ENCODE measurements around the gene PDE10A.

Gene PDE10A
- 0 to 0.19 (median 0) reads per million in 3 donors for total RNA-seq

DNA sequence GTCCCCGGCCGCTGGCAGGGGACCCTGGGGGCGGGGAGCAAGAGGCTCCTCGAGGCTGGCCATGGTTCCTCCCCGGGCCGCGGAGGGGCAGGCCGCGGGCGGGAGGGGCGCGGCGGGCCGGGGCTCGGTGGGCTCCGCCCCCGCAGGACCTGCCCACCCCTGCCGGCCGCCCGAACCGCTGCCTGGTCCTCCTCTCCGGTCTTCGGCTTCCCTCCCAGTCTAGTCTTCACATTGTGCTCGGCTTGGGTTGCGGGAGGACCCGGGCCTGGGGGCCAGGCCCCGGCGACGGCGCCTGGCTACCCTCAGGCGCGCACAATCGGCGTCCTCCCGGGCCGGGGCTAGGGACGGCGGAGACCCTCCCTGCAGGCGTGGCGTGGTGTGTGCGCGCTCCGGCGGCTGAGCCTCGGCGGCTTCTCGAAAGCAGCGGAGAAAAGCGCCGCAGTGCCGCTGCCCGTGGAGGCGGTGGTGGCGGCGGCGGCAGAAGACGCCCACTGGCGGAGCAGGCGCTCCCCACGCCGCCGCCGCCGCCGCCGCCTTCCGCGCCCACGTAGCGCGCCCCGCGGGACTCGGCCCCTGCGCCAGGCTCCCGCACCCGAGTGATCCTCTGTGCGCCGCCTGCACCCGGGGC lies at the start of gene PDE10A:
Gene PDE10A (minus strand): TSS at position 493 of the 628 bp plus-strand sequence. CDS start 430 bp downstream, at position 63.
- no peak for DNase-seq
- no peaks in the 10 kb centered on the region for H3K36me3 ChIP-seq (ENCODE audit: control insufficient read depth, insufficient read depth, low read length)
- peaks cover 9% of the 10 kb centered on the region for H3K27me3 ChIP-seq (replicated peaks; ENCODE audit: control insufficient read depth, insufficient read depth, low read length, poor library complexity, severe bottlenecking)
- H3K4me1 ChIP-seq (ENCODE audit: control insufficient read depth, insufficient read depth, low read length, poor library complexity, severe bottlenecking), result no peaks in the 10 kb centered on the region
- no peak within 1 kb of the TSS for H3K4me3 ChIP-seq (ENCODE audit: insufficient read depth, low read depth, low read length, poor library complexity, severe bottlenecking)
- H3K9me3 ChIP-seq (ENCODE audit: control insufficient read depth, low read length), result no peaks in the 10 kb centered on the region
- H3K27ac ChIP-seq (ENCODE audit: insufficient read depth, low read length, poor library complexity, severe bottlenecking), result no peak within 1 kb of the TSS

- no peaks in the 10 kb centered on the region for H3K27me3 ChIP-seq (replicated peaks; ENCODE audit: control insufficient read depth, insufficient read depth, low read length, poor library complexity, severe bottlenecking)
- H3K9me3 ChIP-seq (ENCODE audit: control insufficient read depth, low read length), result no peaks in the 10 kb centered on the region
- H3K36me3 ChIP-seq (ENCODE audit: control insufficient read depth, insufficient read depth, low read length), result no peaks in the 10 kb centered on the region
- no peak overlapping the region for H3K4me3 ChIP-seq (ENCODE audit: insufficient read depth, low read depth, low read length, poor library complexity, severe bottlenecking)
- H3K27ac ChIP-seq (ENCODE audit: insufficient read depth, low read length, poor library complexity, severe bottlenecking), result no peak overlapping the region
- no peaks in the 10 kb centered on the region for H3K4me1 ChIP-seq (ENCODE audit: control insufficient read depth, insufficient read depth, low read length, poor library complexity, severe bottlenecking)
- no peak for DNase-seq
Measured at GRCh38 chr6:165708985-165709576, 46.0 kb upstream of the PDE10A start.

DNA sequence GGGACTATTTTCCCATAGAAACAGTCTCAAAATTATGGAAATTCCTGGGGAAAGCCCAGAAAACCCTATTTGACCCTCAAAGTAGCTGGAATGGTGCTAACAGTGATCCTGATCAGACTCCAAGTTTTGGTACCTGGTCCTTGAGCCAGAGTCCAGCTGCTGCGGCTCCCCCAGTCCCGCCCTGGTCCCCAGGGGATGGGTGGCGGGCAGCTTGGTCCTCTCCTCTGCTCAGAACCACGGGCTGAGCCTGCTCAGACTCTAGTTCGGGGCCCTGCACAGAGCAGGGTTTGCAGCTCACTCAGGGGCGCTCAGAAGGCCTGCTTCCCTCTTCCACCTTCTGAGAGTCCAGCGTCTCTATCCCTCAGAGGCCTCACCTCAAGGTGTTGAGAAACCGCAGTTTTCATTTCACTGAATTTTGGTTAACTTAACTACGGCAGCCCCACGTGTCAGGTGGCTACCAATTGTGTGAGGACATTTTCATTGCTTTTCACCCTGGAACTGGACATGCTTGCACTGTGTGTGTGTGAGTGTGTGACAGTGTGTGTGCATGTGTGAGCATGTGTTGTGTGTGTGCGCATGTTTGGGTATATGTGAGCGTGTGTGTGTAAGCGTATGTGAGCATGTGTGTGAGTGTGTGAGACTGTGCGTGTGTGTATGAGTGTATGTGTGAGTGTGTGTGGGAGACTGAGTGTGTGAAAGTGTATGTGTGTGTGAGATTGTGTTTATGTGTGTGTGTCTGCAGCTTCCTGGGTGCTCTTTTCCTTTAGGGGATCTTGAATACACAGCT lies 44.2 kb upstream of the PDE10A start:
- H3K36me3 ChIP-seq (ENCODE audit: control insufficient read depth, insufficient read depth, low read length), result no peaks in the 10 kb centered on the region
- no peaks in the 10 kb centered on the region for H3K4me1 ChIP-seq (ENCODE audit: control insufficient read depth, insufficient read depth, low read length, poor library complexity, severe bottlenecking)
- no peak overlapping the region for H3K4me3 ChIP-seq (ENCODE audit: insufficient read depth, low read depth, low read length, poor library complexity, severe bottlenecking)
- H3K27ac ChIP-seq (ENCODE audit: insufficient read depth, low read length, poor library complexity, severe bottlenecking), result no peak overlapping the region
- H3K9me3 ChIP-seq (ENCODE audit: control insufficient read depth, low read length), result no peaks in the 10 kb centered on the region
- no peaks in the 10 kb centered on the region for H3K27me3 ChIP-seq (replicated peaks; ENCODE audit: control insufficient read depth, insufficient read depth, low read length, poor library complexity, severe bottlenecking)
- DNase-seq, result no peak

DNA sequence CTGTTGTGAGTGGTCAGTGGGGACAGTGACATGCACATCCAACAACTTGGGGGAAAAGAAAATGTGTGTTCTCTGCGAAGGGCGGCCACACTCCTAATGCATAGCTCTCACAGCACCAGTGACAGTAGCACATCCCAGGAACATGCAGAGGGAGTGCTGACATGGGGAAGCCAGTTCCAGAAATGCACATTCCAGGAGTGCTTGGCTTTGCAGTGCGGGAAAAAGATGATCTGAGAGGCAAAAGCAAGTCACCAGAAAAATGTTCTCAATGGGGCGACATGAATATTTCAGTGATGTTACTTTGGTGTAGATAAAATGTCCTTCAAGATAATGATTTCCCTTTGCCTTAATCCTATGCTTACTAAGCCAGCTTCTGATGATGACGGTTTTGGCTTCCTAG lies 42.9 kb upstream of the PDE10A start:
- no peak for DNase-seq
- Histone ChIP-seq H3K9me3 (ENCODE audit: control insufficient read depth, low read length) (no peaks in the 10 kb centered on the region), H3K36me3 (ENCODE audit: control insufficient read depth, insufficient read depth, low read length) (no peaks in the 10 kb centered on the region), H3K4me1 (ENCODE audit: control insufficient read depth, insufficient read depth, low read length, poor library complexity, severe bottlenecking) (no peaks in the 10 kb centered on the region), H3K27me3 (replicated peaks; ENCODE audit: control insufficient read depth, insufficient read depth, low read length, poor library complexity, severe bottlenecking) (no peaks in the 10 kb centered on the region), H3K4me3 (ENCODE audit: insufficient read depth, low read depth, low read length, poor library complexity, severe bottlenecking) (no peak overlapping the region), H3K27ac (ENCODE audit: insufficient read depth, low read length, poor library complexity, severe bottlenecking) (no peak overlapping the region)

DNA sequence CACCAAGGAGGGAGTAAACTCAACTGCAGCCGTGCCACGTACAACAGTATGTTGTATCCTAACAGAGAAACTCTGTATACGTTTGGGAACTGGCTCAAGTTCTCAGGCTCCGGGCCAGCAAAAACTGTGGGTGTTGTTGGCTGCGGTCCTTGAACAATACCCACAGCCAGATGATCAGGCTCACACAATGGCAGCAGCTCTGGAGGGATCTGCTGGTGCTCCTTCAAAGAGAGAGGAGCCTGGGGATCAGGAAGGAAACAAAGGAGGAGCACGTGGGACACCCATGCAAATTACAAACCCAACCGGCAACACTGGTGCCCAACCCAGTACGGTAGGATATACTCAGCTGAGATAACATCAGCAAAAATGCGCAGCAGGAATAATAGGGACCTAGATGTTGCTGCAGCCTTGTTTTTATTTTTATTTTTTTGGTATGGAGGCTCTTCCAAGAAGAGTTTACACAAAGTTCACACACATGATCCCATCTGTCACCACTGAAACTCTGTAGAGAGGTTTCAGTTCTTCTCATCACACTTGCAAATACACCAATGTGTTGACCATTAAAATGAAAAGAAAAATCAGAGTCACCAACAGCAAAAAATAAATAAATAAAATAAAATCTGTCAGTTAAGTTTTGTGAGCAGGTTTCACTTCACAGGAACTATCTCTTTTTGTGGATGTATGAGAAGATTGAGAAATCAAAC lies 41.2 kb upstream of the PDE10A start:
- Histone ChIP-seq H3K27ac (ENCODE audit: insufficient read depth, low read length, poor library complexity, severe bottlenecking) (no peak overlapping the region), H3K36me3 (ENCODE audit: control insufficient read depth, insufficient read depth, low read length) (no peaks in the 10 kb centered on the region), H3K4me1 (ENCODE audit: control insufficient read depth, insufficient read depth, low read length, poor library complexity, severe bottlenecking) (no peaks in the 10 kb centered on the region), H3K27me3 (replicated peaks; ENCODE audit: control insufficient read depth, insufficient read depth, low read length, poor library complexity, severe bottlenecking) (no peaks in the 10 kb centered on the region), H3K4me3 (ENCODE audit: insufficient read depth, low read depth, low read length, poor library complexity, severe bottlenecking) (no peak overlapping the region), H3K9me3 (ENCODE audit: control insufficient read depth, low read length) (no peaks in the 10 kb centered on the region)
- no peak for DNase-seq

DNA sequence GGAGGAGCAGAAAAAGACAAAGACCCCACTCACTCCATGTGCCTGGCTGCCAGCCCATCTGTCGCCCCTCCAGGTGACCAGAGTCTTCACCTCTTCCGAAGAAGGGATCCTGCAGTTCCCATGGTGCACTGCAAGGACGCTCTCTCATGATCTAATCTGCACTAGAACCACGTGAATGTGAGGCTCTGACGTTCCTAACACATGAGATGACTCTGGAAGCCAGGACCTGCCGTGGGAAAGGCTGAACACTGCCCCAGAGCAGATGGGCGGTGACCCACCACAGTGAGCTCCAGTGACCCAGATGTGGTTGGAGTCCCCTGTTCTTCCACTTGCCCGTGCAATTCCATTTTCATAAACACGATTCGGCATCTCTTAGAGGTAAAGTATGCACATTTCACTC lies 39.6 kb upstream of the PDE10A start:
- Histone ChIP-seq H3K4me3 (ENCODE audit: insufficient read depth, low read depth, low read length, poor library complexity, severe bottlenecking) (no peak overlapping the region), H3K4me1 (ENCODE audit: control insufficient read depth, insufficient read depth, low read length, poor library complexity, severe bottlenecking) (no peaks in the 10 kb centered on the region), H3K36me3 (ENCODE audit: control insufficient read depth, insufficient read depth, low read length) (no peaks in the 10 kb centered on the region), H3K9me3 (ENCODE audit: control insufficient read depth, low read length) (no peaks in the 10 kb centered on the region), H3K27me3 (replicated peaks; ENCODE audit: control insufficient read depth, insufficient read depth, low read length, poor library complexity, severe bottlenecking) (no peaks in the 10 kb centered on the region), H3K27ac (ENCODE audit: insufficient read depth, low read length, poor library complexity, severe bottlenecking) (no peak overlapping the region)
- DNase-seq, result no peak

DNA sequence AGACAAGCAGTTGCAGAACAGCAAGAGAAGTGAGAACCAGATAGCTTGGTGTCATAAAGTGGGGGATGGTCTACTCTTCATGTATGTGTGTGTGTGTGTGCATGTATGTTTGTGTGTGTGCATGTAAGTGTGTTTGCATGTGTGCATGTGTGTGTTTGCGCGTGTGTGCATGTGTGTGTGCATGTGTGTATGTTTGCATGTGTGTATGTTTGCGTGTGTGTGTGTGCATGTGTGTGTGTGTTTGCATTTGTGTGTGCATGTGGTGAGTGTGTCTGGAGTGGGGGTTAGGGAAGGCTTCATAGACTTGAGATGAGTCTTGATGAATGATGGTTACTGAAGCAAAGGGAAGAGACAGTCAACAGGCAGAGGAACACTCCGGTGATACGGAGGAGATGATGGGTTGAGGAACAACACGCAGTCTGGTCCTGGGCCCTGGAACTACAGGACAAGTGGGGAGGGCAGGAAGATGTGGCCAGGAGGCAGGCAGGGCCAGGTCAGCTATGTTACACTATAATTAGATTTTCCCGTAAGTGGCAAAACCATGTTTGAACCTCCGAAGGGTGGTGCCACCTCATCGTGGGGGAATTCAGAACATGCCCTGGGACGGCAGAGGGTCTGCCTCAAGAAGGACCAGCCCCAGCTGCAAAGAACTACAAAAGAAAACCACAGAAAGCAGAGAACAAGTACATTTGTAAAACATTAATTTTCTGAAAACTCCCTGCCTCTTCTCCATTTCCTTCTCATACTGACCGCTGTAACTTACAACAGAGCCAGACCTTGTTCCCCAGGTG lies 38.7 kb upstream of the PDE10A start:
- DNase-seq, result no peak
- Histone ChIP-seq H3K4me3 (ENCODE audit: insufficient read depth, low read depth, low read length, poor library complexity, severe bottlenecking) (no peak overlapping the region), H3K27ac (ENCODE audit: insufficient read depth, low read length, poor library complexity, severe bottlenecking) (no peak overlapping the region), H3K36me3 (ENCODE audit: control insufficient read depth, insufficient read depth, low read length) (no peaks in the 10 kb centered on the region), H3K9me3 (ENCODE audit: control insufficient read depth, low read length) (no peaks in the 10 kb centered on the region), H3K27me3 (replicated peaks; ENCODE audit: control insufficient read depth, insufficient read depth, low read length, poor library complexity, severe bottlenecking) (no peaks in the 10 kb centered on the region), H3K4me1 (ENCODE audit: control insufficient read depth, insufficient read depth, low read length, poor library complexity, severe bottlenecking) (no peaks in the 10 kb centered on the region)

GRCh38 chr6:165701005-165701404 lies 38.0 kb upstream of the PDE10A start:
- H3K9me3 ChIP-seq (ENCODE audit: control insufficient read depth, low read length), result no peaks in the 10 kb centered on the region
- H3K27me3 ChIP-seq (replicated peaks; ENCODE audit: control insufficient read depth, insufficient read depth, low read length, poor library complexity, severe bottlenecking), result no peaks in the 10 kb centered on the region
- H3K4me3 ChIP-seq (ENCODE audit: insufficient read depth, low read depth, low read length, poor library complexity, severe bottlenecking), result no peak overlapping the region
- no peak for DNase-seq
- no peak overlapping the region for H3K27ac ChIP-seq (ENCODE audit: insufficient read depth, low read length, poor library complexity, severe bottlenecking)
- no peaks in the 10 kb centered on the region for H3K36me3 ChIP-seq (ENCODE audit: control insufficient read depth, insufficient read depth, low read length)
- no peaks in the 10 kb centered on the region for H3K4me1 ChIP-seq (ENCODE audit: control insufficient read depth, insufficient read depth, low read length, poor library complexity, severe bottlenecking)

DNA sequence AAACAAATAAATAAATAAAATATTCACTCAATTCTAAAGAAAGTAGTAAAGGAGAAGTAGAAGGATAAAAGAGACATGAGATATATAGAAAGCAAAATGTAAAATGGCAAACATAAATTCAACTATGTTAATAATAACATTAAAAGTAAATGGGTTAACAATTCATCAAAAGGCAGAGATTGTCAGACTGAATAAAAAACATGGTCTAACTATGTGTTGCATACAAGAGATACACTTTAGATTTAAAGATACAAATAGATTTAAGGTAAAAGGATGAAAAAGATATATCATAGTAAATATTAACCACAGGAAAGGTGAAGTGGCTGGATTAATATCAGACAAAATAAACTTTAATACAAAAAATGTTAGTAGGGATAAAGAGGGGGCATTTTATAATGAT lies 35.8 kb upstream of the PDE10A start:
- DNase-seq, result no peak
- Histone ChIP-seq H3K4me3 (ENCODE audit: insufficient read depth, low read depth, low read length, poor library complexity, severe bottlenecking) (no peak overlapping the region), H3K9me3 (ENCODE audit: control insufficient read depth, low read length) (no peaks in the 10 kb centered on the region)

More for the DNA sequence above, 35.8 kb upstream of the PDE10A start:
- Histone ChIP-seq H3K36me3 (ENCODE audit: control insufficient read depth, insufficient read depth, low read length) (no peaks in the 10 kb centered on the region), H3K4me1 (ENCODE audit: control insufficient read depth, insufficient read depth, low read length, poor library complexity, severe bottlenecking) (no peaks in the 10 kb centered on the region), H3K27ac (ENCODE audit: insufficient read depth, low read length, poor library complexity, severe bottlenecking) (no peak overlapping the region), H3K27me3 (replicated peaks; ENCODE audit: control insufficient read depth, insufficient read depth, low read length, poor library complexity, severe bottlenecking) (no peaks in the 10 kb centered on the region)

Measured in effector memory CD4-positive, alpha-beta T cell (primary cell).